PFSK-1 (cell line): ENCODE measurements around the gene TRPM2.

Experiments
- POLR2AphosphoS5 ChIP-seq: IDR thresholded peaks from 2 replicates; pipeline ENCODE4 v1.6.1; 2012; ENCODE audit warnings: low read depth, mild to moderate bottlenecking, control low read depth, low read length, moderate library complexity
- REST ChIP-seq, 2 experiments: IDR thresholded peaks; 2 replicates each; pipeline versions ENCODE4 v1.6.1 to v1.8.0; 2011 to 2012; ENCODE audit warnings: low read depth in 2 of 2, low read length in 2 of 2, control low read depth in 1 of 2, inconsistent platforms in 1 of 2, mild to moderate bottlenecking in 1 of 2, moderate library complexity in 1 of 2; ENCODE audit not compliant: insufficient read depth in 1 of 2
- SIN3A ChIP-seq: IDR thresholded peaks from 2 replicates; pipeline ENCODE4 v1.6.1; 2012; ENCODE audit warnings: mild to moderate bottlenecking, low read length, moderate library complexity, borderline replicate concordance; ENCODE audit not compliant: insufficient read depth

- no peak for TF ChIP-seq POLR2AphosphoS5
- TF ChIP-seq REST (IDR thresholded peaks at IDR 0.05; ENCODE audit: insufficient read depth in 1 of 2, low read depth in 2 of 2, low read length in 2 of 2): no peak
- TF ChIP-seq SIN3A: no peak
These were observed 37.5 kb downstream of the TRPM2 start for GRCh38 chr21:44390886-44391285.
